Measurements from ENCODE around the gene FHIT. TPM values are rescaled to one million over a fixed set of nuclear protein-coding genes. Genes with fewer than 3 reads are reported as not detected.

The FHIT gene
- total and polyA plus RNA-seq, 2 of the 4 experiments (the other 2 are of a cell fraction), result 0.07 TPM; not detected in 1

DNA sequence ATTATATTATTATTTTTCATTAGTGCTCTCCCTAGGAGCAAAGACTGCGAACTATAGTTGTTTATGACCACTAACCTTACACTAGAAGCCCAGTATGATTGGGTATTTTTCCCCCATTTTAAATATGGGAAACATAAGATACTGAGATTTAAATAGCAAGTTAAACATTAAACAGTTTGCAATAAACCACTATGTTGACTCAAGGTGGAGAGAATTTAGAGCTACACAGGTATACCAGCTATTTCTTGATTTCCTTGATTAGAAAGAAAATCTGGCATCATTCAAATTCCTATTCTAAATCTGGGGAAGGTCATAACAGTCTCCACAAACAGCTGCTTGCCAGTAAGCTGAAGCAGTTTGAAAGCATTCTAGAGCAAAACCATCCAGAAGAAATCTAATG lies 1337.6 kb downstream of the FHIT start:
- ChIA-PET CTCF (no interaction called here), POLR2A (ENCODE audit: unreplicated experiment) (no interaction called here)
- no TSS peak for BruUV-seq (replicated peaks)

More for the DNA sequence above, 1337.6 kb downstream of the FHIT start:
- no peak overlapping the region for H4K8ac ChIP-seq (ENCODE audit: low read depth in 2 of 2, low read length in 2 of 2)
- no peak overlapping the region for H3K4me2 ChIP-seq (ENCODE audit: low read depth, low read length)
- ATAC-seq (ENCODE audit: low read depth) (no peak), DNase-seq (no peak)
- H3K4ac ChIP-seq (ENCODE audit: low read depth, low read length), result no peak overlapping the region
- H3K9me1 ChIP-seq (ENCODE audit: insufficient read depth, low read length), result no peaks in the 10 kb centered on the region
- no peak overlapping the region for H3K14ac ChIP-seq (replicated peaks; ENCODE audit: low read depth, low read length)
- intact Hi-C loops (cut with micrococcal nuclease) (no loop called here), dilution Hi-C loops (cut with HindIII; ENCODE audit: low sequenced_read_pairs, unreplicated experiment) (no loop called here), in situ Hi-C loops (cut with MboI; ENCODE audit: low sequenced_read_pairs) (no loop called here)
- H3K4me3 ChIP-seq (ENCODE audit: insufficient read depth, low read depth, low read length), result no peak overlapping the region
- no peak overlapping the region for H3K9ac ChIP-seq (ENCODE audit: low read depth, low read length)
- H2BK5ac ChIP-seq (ENCODE audit: low read depth, low read length, poor library complexity, severe bottlenecking), result no peak overlapping the region
- no peak overlapping the region for H3K56ac ChIP-seq (ENCODE audit: extremely low read depth, insufficient read depth, low read length)
- no CpG with 5 or more reads among the region's 1 CpG for WGBS, 2 experiments (ENCODE audit: extremely low coverage in 2 of 2, insufficient read length in 1 of 2)
- H2AK9ac ChIP-seq (replicated peaks; ENCODE audit: low read depth, low read length, poor library complexity), result no peak overlapping the region
- H4K91ac ChIP-seq (ENCODE audit: insufficient read depth, low read depth, low read length), result no peak overlapping the region
- no peaks in the 10 kb centered on the region for H3K27me3 ChIP-seq (ENCODE audit: control insufficient read depth, insufficient read depth, low read length)
- no peaks in the 10 kb centered on the region for H3K36me3 ChIP-seq (ENCODE audit: control insufficient read depth, insufficient read depth, low read length)
- no peaks in the 10 kb centered on the region for H3K79me1 ChIP-seq (ENCODE audit: low read depth in 1 of 2, low read length in 2 of 2)
- H2BK15ac ChIP-seq (ENCODE audit: low read depth, low read length), result no peak overlapping the region
- H3K18ac ChIP-seq (ENCODE audit: low read depth, low read length), result no peak overlapping the region
- TF ChIP-seq RCOR1 (IDR thresholded peaks at IDR 0.05; ENCODE audit: insufficient replicate concordance, low read length) (no peak), CEBPB (IDR thresholded peaks at IDR 0.05; ENCODE audit: low read depth, low read length) (no peak), FOS (IDR thresholded peaks at IDR 0.05; ENCODE audit: low read depth, low read length) (no peak)
- TF ChIP-seq, protein P1, sequence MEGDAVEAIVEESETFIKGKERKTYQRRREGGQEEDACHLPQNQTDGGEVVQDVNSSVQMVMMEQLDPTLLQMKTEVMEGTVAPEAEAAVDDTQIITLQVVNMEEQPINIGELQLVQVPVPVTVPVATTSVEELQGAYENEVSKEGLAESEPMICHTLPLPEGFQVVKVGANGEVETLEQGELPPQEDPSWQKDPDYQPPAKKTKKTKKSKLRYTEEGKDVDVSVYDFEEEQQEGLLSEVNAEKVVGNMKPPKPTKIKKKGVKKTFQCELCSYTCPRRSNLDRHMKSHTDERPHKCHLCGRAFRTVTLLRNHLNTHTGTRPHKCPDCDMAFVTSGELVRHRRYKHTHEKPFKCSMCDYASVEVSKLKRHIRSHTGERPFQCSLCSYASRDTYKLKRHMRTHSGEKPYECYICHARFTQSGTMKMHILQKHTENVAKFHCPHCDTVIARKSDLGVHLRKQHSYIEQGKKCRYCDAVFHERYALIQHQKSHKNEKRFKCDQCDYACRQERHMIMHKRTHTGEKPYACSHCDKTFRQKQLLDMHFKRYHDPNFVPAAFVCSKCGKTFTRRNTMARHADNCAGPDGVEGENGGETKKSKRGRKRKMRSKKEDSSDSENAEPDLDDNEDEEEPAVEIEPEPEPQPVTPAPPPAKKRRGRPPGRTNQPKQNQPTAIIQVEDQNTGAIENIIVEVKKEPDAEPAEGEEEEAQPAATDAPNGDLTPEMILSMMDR (conservative IDR thresholded peaks at IDR 0.05; ENCODE audit: low read depth, low read length), result no peak
- TF ChIP-seq, protein P2, sequence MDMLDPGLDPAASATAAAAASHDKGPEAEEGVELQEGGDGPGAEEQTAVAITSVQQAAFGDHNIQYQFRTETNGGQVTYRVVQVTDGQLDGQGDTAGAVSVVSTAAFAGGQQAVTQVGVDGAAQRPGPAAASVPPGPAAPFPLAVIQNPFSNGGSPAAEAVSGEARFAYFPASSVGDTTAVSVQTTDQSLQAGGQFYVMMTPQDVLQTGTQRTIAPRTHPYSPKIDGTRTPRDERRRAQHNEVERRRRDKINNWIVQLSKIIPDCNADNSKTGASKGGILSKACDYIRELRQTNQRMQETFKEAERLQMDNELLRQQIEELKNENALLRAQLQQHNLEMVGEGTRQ (IDR thresholded peaks at IDR 0.05; ENCODE audit: low read depth, low read length), result no peak
- no peak overlapping the region for H2BK20ac ChIP-seq (ENCODE audit: low read depth, low read length)
- H3K27ac ChIP-seq (ENCODE audit: insufficient read depth, low read length), result no peak overlapping the region
- no peaks in the 10 kb centered on the region for H3K4me1 ChIP-seq (ENCODE audit: control insufficient read depth, insufficient read depth, low read length)
- H3K9me3 ChIP-seq (ENCODE audit: control insufficient read depth, insufficient read depth, low read length), result no peaks in the 10 kb centered on the region
- H3K23ac ChIP-seq (ENCODE audit: low read depth, low read length), result no peak overlapping the region
- H2BK120ac ChIP-seq (ENCODE audit: low read depth, low read length), result no peak overlapping the region
- H4K20me1 ChIP-seq (ENCODE audit: insufficient read depth, low read length), result no peaks in the 10 kb centered on the region
- H4K5ac ChIP-seq (ENCODE audit: low read depth, low read length), result no peak overlapping the region
- H2AFZ ChIP-seq (replicated peaks; ENCODE audit: low read length, poor library complexity), result no peak overlapping the region
- H2AK5ac ChIP-seq (ENCODE audit: low read depth, low read length), result no peak overlapping the region
